GM19043 (cell line): ENCODE data around the gene TLCD2.
"Not testable (repeated sequence)": the region's sequence is repeated elsewhere in the genome, so short reads cannot be mapped to it uniquely, and the experiment has no call there.

Experiments used
- ATAC-seq: cut with Tn5 transposase; IDR thresholded peaks from one replicate; pipeline ENCODE4 v1.9.1; 2021; ENCODE audit warnings: low read depth; ENCODE audit not compliant: unreplicated experiment

Gene TLCD2

GRCh38 chr17:1718362-1719165 lies 8.4 kb upstream of the TLCD2 start:
- ATAC-seq, result no peak

DNA sequence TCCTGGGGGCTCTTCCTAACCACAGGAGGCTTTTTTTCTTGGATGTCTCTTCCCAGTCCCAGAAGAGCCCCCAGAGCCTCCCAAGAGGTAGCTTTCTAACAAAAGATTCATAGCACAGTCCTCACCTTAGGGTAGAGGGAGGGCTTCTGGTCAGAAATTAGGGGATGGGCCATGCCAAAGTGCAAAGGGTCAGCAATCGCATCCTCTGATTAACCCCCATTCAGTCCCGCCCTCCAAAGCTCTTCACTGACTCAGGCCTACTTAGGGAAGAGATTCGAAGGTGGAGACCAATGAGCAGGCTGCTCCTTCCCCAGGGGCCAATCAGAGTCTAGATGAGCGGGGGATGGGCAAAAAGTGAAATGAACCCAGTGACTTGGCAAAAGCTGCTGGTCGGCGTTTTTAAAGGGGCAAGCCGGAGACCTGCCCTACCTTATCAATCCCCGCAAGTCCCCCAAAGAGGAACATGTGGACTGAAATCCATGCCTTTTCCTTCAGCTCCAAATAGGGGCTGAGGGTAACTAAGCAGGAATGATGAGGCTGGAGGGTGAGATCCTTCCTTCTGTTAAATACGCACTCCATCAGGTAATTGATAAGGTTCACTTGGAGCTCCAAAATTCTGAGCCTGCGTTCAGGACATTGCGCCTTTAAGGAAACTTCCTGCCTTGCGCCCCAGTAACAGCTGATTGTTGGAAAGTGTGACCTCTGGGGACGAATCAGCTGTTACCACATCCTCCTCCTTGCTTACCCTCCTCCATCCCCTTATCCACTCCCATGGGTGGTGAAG lies 6.9 kb upstream of the TLCD2 start:
- ATAC-seq, result peak; percentile 33

DNA sequence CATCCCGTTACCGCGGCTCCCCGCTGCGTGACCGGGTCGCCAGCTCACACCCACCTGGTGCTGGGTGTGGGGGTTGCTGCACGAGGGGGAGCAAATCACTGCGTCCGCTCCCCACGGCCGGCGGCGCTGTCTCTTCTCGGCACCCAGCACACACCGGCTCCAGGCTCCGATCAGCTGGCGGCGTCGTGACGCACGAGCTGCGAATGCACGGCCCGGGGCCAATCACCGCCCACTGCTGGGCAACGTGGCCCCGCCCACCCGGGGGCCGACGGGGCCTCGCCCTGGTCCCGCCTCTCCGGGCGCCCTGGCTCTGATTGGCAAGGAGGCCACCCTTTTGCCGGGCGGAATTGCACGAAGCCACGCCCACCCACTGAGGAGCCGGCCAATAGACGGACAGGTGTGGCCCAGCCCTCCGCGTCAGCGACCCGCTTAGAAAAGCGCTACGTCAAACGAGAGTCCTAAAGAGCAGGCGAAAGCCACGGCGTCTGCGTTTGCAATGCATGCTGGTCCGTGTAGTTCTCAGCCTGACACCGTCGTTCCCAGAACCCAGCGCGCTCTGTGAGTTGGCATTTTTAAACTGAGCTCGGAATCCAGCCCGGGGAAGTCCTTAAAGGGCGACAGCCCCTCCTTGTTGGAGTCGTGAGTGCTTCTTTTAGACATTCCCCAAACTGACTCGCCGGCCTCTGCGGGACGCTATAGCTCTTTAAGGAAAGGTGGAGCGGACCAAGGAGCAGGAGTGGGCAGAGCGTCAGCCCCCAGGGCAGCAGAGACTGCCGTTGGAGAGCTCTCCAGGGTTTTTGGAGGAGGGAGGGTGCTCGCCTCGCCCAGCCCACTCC lies 6.1 kb upstream of the TLCD2 start:
- peak; percentile 71 for ATAC-seq

- no peak for ATAC-seq
Measured at GRCh38 chr17:1715803-1716075, 5.6 kb upstream of the TLCD2 start.

DNA sequence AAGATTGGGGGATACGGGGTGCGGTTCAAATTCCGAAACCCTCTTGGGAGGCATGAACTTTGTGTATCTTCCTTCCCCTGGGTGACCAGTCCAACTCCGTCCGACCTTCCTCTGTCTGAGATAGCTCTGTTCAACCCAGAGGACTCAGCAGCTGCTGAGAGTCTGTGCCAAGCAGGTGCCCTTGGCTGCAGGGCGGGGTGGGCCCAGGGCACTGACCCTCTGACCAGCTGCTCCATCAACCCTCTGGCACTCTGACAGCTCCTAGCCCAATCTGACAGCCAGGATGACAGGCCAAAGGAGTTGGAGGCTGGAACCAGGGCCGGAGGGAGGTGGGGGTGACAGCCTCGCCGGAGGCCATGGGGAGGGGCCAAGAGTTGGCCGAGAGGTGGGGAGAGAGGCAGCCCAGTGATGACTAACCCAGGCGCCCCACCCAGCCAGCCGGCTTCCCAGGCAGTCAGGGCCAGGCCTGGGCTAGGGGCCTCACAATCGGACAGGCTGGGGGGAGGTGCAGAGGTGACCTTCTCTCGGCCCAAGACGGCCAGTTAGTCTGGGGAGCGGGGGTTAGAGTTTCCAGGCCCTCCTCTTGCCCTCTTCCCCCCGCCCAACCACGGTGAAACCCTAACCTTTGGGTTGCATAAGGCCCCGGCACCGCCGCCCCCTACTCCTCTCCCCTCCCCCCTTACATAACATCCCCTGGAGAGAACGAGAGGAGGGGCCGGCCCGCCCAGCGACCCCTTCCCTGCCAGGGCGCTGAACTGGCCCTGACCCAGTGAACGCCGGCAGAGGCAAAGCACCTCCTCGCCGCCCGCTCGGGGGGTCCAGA lies 5.0 kb upstream of the TLCD2 start:
- ATAC-seq, result no peak

- no peak for ATAC-seq
Measured at GRCh38 chr17:1714427-1714979, 4.3 kb upstream of the TLCD2 start.

- no peak for ATAC-seq
Measured at GRCh38 chr17:1713878-1714426, 3.8 kb upstream of the TLCD2 start.

- ATAC-seq, result no peak
Measured at GRCh38 chr17:1713160-1713877, 3.1 kb upstream of the TLCD2 start.

DNA sequence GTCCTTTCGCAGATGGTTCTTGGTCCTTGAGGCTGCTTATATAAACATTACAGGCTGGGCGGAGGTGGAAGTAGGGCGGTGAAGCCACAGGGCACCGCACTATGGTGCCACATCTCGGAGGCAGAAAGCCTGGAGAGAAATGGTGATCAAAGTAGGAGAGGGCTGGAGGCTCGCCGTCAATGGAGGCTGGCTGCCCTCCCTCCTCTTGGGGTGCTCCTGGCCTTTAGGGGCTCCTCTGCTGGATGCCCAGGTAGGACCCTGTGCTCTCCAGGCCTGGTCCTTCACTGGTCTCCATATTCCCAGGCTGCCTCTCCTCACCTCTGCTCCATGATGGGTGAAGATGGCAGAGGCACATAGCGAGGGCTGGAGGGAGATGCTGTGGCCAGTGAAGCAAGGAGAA lies 2.1 kb upstream of the TLCD2 start:
- no peak for ATAC-seq

GRCh38 chr17:1711804-1712203 lies 1.6 kb upstream of the TLCD2 start:
- ATAC-seq, result no peak

GRCh38 chr17:1710807-1711553 lies 803 bp upstream of the TLCD2 start:
- ATAC-seq, result no peak

- ATAC-seq, result no peak
Measured at GRCh38 chr17:1709403-1709951, 700 bp downstream of the TLCD2 start.

DNA sequence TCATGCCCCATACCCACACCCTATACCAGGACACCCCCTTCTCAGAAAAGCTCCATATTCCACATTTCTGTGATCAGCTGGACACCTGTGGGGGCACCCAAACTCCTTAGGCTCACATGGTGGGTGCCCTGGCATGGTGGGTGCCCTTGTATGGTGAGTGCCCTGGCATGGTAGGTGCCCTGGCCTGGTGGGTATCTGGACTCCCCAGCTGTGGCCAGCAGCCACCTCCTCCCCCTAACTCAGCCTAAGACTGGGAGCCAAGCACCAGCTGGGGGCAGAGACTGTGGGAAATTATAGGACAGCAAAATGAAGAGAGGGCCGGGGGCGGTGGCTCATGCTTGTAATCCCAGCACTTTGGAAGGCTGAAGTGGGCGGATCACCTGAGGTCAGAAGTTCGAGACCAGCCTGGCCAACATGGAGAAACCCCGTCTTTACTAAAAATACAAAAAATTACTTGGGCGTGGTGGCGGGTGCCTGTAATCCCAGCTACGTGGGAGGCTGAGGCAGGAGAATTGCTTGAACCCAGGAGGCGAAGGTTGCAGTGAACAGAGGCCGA lies 1.3 kb downstream of the TLCD2 start:
- not testable (repeated sequence) for ATAC-seq

- no peak for ATAC-seq
Measured at GRCh38 chr17:1707107-1707506, 3.1 kb downstream of the TLCD2 start.

DNA sequence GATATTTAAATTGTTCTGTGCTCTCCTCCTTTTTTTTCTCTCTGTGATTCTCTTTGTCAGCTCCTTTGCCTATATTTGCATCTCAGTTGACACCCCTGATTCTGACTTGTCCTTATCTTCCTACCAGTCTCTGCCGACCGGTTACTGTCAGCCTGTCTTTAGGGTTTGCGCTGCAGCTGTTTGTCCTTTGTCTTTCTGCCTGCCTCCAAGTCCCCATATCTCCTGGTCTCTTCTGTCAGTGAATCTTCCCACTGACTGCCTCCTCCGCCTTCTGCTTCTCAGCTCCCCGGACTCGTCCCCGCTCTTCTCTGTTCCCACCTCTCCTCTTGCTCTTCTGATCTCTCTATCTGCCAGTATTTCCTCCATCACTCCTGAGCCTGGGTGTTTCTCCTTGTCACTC lies 5.2 kb downstream of the TLCD2 start:
- no peak for ATAC-seq

DNA sequence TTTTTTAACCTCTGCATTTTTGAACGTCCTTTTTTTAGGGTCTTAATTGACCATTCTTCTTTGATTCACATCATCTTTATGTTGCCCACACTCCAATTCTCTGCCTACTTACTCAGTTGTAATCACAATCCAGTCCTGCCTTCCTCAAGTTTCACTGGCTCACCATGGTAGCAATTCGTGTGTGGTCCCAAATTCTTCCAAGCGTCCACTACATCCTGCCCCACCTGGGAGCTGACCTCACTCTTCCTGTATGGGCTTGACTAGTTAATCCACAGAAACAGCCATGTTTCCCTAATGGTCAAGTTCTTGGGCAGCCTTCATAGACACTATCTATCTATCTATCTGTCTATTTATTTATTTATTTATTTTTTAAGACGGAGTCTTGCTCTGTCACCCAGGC lies 7.1 kb downstream of the TLCD2 start:
- no peak for ATAC-seq

- not testable (repeated sequence) for ATAC-seq
Measured at GRCh38 chr17:1699891-1700290, 10.3 kb downstream of the TLCD2 start.

DNA sequence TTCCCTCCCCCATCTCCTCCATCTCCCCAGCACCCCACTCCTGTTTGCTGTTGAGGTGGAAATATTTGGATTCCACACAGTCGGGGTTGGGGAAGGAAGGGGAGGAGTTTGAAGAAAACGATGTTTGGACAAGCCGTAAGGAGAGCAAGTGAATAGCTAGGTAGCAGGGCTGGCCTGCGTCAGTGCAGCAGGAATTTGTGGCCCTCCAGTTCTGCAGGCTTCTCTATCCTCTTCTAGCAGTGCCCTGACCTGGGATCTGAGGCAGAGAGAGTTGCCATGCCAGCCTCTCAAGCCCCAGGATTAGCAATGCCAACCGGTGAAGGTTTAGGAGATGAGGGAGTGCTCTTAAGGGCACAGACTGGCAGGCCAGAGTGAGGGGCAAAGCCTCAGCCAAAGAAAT lies 12.5 kb downstream of the TLCD2 start:
- no peak for ATAC-seq
